HG02870 (cell line): ENCODE measurements around the gene STAU1.
"Not testable (repeated sequence)": the region's sequence is repeated elsewhere in the genome, so short reads cannot be mapped to it uniquely, and the experiment has no call there.

Experiments used
- ATAC-seq: cut with Tn5 transposase; IDR thresholded peaks from one replicate; pipeline ENCODE4 v1.9.1; 2021; ENCODE audit warnings: mild to moderate bottlenecking, moderate library complexity; ENCODE audit not compliant: unreplicated experiment

Gene STAU1, protein sequence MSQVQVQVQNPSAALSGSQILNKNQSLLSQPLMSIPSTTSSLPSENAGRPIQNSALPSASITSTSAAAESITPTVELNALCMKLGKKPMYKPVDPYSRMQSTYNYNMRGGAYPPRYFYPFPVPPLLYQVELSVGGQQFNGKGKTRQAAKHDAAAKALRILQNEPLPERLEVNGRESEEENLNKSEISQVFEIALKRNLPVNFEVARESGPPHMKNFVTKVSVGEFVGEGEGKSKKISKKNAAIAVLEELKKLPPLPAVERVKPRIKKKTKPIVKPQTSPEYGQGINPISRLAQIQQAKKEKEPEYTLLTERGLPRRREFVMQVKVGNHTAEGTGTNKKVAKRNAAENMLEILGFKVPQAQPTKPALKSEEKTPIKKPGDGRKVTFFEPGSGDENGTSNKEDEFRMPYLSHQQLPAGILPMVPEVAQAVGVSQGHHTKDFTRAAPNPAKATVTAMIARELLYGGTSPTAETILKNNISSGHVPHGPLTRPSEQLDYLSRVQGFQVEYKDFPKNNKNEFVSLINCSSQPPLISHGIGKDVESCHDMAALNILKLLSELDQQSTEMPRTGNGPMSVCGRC

DNA sequence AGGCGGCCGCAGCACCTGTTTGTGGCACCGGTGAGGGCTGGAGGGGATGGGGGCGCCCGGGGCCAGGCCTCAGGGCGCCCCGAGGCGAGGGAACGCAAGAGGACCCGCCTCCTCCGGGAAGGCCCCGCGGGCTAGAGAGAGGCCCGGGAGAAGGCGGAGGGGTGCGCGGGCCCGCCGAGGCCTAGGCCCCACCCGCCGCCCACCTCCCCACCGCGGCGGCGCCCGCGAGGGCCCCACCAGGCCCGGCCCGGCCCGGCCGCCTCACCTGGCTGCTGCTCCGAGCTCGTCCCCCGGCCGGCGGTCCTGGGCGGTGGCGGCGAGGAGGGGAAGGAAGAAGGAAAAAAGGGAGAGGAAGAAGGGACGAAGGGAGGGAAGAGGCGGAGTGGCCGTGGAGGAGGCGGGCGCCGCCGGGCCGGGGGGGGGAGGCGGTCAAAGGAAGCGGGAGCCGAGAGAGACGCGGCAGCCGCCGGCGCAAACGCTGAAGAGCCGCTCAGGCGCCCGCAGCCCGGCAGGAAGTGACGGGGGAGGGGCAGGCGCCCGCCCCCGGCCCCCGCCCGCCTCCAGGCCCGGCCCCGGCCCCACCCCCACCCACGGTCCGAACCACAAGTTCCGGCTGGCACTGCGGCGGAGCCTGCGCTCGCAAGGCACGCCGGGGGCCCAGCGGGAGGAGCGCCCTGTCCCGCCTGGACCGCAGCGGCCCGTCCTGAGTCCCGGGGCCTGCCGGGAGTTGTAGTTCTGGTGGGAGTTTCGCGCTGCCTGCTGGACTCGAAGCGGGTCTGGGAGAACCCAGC lies at the start of gene STAU1:
Gene STAU1, minus strand, starts transcription at position 484 of the 791 bp plus-strand sequence. CDS start 22,133 bp downstream, outside the sequence.
- peak; percentile 91 for ATAC-seq

DNA sequence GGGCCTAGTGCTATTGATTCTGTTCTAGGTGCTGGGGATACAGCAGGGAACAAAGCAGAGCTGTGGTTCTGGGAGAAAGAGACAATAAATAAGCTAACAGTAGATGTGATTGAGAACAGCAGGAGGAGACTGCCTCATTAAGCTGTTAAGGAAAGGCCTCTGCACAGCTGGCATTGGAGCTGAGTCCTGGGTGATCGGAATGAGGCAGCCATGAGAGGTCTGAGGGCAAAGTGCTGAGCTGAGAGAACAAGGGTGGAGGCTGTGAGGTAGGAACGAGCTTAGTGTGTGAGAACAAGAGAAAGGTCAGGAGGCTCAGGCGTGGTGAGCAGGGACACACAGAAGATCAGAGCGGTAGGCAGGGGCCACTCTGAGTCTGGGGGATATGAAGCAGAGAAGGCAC lies 49.4 kb upstream of the STAU1 start:
- ATAC-seq: no peak

DNA sequence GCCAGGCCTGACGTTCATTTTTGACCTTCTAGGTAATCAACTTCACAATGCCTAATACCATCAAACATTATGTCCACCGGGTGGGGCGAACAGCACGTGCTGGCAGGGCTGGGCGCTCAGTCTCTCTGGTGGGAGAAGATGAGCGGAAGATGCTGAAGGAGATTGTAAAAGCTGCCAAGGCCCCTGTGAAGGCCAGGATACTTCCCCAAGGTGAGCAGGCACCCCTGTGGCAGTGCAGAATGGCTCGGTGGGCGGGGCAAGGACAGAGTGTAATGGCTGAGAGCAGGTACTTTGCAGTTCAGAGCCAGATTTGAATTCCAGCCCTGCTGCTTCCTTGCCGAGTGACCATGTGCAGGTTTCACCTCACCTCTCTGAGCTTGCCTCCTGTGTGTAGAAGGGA lies 48.2 kb upstream of the STAU1 start:
- ATAC-seq: no peak

DNA sequence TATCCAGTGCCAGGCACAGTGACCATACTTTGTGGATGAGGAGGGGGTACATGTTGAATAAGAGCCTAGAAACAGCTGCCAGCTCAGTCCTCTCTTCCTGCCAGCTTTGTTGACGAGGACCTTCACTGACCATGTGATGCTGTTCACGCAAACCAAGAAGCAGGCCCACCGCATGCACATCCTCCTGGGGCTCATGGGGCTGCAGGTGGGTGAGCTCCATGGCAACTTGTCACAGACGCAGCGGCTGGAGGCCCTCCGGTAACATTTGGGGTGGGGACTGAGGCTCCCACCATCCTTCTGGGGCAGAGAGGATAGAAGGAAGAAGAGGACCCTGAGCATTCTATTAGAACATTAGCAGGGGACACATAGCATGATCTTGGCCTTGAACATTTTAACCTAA lies 46.7 kb upstream of the STAU1 start:
- ATAC-seq: no peak

DNA sequence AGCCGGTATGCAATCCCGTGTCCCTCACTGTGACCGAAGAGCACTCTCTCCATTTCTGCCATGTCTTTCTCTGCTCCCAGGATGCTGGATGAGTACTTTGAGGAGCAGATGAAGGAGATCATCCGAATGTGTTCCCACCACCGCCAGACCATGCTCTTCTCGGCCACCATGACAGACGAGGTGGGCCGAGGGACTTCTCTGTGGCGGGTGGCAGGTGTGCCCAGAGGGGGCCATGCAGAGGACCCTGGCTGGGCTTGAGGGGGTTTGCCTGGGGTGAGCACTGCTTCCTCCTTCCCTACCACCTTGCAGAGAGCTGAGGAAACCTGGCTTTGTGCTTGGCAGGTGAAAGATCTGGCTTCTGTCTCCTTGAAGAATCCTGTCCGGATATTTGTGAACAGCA lies 45.1 kb upstream of the STAU1 start:
- ATAC-seq: no peak

DNA sequence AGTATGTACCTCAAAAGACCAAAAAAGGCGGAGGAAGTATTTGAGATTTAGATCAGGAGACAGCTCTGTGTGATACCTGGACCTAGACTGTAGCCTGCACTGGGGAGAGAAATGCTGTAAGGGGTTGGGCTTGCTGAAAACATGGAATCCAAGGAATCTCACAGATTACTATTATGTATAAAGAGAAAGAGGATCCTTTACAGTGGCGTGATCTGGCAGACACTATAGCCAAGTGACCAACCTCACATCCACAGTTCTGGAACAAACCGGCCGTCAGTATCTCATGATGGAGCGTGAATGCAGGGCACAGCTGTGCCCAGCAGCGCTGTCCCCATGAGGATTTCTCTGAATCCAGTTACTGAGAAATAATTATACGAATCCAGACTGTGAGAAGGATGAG lies 43.3 kb upstream of the STAU1 start:
- no peak for ATAC-seq

DNA sequence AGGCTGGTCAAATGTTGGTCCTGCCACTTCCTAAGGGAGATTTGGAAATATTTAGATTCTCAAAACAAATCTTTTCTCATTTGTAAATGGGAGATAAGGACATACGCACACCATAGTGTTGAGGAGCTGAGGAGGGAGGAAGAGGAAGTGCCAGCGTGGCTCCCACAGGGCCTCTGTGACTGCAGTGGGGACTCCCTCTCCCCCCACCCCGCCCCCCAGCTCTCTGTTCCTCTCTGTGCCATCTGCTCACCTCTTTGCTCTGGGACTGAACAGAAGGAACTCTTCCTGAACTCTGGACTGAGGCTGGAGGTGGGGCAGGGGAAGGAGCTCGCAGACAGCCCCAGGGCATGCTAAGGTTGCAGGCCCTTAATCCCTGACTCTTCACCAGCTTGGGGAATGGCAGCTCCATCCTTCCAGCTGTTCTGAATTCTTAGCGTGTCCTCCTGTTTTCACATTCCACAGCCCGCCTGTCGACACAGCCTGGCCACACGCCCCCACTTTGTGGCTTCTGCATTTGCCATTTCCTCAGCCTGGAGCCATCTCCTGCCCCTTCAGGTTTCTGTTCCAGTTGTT lies 42.5 kb upstream of the STAU1 start:
- ATAC-seq: no peak

DNA sequence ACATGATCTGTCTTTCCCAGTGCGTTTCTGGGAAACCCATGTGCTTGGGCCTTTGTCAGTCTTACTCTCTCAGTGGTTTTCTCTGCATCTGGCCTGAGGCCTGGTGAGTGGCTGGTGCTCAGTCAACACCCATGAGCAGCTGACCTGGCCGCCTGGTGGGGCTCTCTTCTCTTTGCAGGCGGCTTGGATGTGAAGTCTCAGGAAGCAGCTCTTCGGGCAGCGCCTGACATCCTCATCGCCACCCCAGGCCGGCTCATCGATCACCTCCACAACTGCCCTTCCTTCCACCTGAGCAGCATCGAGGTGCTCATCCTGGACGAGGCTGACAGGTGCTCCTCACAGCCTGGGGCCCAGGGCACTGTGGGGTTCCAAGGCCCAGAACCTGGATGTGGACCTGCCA lies 41.9 kb upstream of the STAU1 start:
- ATAC-seq: no peak

DNA sequence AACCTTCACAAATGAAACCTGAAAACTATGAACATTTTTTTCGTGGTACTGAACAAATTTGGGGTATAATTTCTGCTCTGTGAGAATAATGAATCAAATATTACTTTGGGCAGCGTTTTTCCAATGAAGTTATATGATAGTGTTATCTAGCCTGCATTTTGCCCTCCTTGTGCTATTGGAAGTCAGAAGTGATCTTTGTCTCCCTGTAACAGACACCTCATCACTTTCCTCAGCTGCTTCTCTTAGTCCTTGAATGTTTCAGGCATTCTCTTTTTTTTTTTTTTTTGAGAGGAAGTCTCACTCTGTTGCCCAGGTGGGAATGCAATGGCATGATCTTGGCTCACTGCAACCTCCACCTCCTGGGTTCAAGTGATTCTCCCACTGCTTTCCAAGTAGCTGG lies 41.2 kb upstream of the STAU1 start:
- no peak for ATAC-seq

DNA sequence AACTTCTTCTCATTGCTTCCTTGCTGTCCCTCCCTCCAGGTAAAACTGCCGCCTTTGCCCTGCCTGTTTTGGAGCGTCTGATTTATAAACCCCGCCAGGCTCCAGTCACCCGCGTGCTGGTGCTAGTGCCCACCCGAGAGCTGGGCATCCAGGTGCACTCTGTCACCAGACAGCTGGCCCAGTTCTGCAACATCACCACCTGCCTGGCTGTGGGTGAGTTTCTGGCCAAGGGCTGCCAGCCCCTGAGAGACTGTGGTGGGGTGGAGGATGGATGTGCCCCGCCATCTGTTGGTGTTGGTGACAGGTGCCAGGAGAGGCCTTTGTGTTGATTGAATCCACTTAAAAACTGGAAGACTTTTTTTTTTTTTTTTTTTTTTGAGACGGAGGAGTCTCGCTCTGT lies 40.5 kb upstream of the STAU1 start:
- ATAC-seq: no peak

DNA sequence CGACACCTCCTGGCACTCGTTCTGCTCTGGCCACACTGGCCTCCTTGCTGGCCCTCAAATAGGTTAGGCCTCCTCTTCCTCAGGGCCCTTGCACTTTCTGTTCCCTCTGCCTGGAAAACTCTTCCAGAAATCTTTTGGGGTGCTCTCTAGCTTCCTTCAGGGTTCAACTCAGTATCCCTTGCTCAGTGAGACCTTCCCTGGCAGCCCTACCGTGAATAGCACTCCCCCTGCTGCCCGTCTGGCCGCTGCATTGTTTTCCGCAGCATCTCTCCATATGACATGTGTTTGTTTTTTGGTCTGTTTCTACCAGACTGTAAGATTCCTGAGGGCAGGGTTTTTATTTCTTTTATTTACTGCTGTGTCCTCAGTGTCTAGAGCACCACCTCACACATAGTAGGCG lies 37.8 kb upstream of the STAU1 start:
- no peak for ATAC-seq

DNA sequence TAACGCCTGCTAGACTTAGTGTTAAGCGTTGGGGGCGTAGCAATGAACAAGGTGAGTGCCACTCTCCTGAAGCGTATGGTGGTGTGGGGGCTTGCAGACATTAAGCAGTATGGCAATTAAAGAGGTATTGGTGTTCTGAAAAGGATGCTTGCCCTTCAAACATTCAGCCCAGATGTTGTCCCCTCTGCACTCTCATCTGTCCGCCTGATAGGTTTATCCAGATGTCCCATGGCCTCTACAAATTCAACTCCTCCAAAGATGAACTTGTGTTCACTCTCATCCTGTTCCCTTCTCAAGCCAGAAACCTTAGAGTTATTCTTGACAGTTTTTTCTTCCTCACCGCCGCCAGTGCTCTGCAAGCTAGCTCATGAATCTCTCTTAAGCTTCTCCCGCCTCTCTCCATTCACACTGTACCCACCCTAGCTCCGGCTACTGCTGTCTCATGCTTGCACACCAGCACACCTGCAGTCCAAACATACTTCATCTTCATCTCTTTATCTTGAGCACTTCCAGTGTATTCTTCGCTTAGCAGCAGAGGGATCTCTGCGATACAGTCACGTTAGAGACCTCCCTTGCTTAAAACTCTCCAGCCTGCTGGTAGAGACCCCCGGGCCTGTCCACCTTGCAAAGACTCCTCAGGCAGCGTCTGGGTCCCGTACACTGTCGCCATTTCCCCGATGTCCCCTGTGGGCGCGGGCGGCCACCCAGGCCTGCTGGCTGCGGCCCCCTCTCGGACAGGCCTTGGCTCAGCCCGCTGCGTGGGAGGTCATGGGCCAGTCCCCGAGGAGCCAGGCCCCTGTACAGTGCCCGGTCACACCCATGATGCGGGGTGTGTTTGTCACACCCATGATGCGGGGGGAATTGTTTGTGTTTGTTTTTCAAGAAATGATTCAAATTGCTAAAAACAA lies 32.0 kb upstream of the STAU1 start:
- no peak for ATAC-seq

DNA sequence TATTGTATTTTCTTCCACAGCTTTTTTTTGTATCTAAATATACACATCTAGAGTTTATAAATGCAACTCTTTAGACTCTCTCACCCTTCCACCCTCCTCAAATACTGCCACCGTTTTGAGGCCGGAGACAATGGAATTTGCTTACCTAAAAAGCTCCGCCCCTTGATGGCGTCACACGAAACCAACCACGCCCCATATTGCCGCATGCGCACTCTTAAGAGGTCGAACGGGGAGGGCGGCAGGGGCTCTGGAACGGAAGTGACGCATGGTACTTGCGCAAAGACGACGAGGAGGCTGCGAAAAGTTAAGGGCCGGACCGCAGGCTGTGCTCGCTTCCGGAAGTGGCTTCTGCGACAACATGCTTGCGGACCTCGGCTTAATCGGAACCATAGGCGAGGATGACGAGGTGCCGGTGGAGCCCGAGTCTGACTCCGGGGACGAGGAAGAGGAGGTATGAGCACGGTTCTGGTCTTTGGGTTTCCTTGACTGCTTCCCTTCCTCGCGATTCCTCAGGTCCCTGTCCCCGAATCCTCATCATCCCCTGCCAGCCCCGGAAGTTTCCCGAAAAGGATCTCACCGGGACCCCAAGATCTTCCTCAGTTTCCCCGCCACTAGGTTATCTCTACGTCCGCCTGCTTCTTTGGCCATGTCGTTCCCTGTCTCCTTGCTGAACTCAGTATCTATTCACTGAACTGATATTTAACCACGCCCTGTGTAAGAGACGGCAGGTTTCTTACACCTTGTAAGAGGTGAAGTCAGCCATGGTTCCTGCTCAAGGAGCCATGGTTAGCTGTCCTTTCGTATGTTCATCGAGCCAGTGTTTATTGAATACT lies 31.2 kb upstream of the STAU1 start, which contains the start of gene DDX27:
Gene DDX27, plus strand, starts transcription at position 326 of the 833 bp plus-strand sequence. Its CDS starts 33 bp downstream, at position 359.
- peak; percentile 84 for ATAC-seq

DNA sequence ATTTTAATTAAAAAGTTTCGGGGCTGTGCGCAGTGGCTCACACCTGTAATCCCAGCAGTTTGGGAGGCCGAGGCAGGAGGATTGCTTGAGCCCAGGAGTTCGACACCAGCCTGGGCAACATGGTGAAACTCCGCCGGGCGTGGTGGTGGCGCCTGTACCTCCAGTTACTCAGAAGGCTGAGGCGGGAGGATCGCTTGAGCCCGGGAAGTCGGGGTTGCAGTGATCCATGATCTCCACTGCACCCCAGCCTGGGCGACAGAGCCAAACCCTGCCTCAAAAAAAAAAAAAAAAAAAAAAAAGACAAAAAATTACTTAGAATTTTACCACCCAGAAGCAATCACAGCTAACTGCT lies 30.6 kb upstream of the STAU1 start:
- not testable (repeated sequence) for ATAC-seq

DNA sequence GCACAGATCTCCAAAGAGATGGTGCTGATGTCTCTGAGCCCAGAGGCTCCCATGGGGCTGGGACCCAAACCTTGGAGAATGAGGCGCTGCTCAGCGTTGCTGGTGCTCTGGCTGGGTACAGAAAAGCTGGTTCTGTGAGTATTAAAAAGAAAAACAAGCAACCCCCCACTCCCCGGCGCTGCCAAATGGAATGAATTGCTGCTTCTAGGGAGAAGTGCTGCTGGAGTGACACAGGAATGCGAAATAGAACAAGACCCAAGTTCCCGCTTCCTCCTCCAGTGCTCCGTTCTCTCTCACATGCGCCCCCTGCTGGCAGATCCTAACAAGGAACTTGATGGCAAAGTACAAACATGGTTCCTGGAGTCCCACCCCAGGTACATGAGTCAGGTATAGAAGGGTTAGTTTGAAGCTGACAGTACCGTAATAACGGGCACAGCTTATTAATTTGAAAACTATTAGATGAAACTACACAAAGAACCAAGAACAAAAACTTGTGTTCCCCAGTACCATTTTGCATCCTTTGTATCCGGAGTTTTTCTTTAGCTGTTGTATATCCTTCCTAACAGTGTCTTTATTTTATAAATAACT lies 29.0 kb upstream of the STAU1 start:
- no peak for ATAC-seq

DNA sequence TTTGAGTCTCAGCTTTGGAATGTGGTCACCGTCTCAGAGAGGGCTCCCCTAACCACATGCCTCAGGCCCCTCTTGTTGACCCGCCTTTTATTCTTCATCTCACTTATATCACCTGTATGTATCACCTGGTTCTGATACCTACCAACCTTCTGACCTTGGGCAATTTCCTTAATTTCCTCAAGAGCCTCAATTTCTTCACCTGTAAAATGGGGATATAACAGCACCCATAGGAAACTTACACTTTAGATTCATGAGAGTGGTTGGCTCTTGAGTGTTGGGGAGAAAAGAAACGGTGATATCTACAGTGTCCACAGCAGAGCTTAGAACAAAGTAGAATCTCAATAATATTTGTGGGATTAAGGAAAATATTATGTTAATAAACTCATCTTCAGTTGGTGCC lies 27.1 kb upstream of the STAU1 start:
- no peak for ATAC-seq

DNA sequence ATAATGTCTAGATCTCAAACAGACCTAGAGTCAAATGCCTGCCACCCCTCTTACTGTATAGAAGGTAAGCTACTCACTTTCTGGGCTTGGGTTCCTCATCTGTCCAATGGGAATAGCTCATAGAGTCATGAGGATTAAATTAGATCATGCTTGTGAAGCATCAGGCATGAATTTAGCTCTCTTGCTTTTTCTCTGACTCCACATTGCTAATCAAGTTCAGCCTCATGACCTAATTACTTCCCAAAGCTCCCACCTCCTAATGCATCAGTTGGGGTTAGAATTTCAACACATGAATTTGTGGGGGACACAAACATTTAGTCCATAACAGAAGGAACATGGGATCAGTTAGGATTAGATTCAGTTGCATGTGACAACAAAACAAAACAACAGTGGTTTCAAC lies 26.4 kb upstream of the STAU1 start:
- ATAC-seq: no peak

DNA sequence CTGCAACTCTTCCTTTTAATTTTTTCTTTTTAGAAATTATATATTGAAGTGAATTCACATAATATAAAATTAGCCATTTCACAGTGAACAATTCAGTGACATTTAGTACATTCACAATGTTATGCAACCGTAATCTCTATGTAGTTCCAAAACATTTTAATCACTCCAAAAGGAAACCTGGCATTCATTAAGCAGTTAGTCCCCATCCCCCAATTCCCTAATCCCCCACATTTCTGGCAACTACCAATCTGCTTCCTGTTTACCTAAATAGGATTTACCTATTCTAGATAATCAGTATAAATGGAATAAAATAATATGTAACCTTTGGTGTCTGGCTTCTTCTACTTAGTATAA lies 22.6 kb upstream of the STAU1 start:
- ATAC-seq: no peak

DNA sequence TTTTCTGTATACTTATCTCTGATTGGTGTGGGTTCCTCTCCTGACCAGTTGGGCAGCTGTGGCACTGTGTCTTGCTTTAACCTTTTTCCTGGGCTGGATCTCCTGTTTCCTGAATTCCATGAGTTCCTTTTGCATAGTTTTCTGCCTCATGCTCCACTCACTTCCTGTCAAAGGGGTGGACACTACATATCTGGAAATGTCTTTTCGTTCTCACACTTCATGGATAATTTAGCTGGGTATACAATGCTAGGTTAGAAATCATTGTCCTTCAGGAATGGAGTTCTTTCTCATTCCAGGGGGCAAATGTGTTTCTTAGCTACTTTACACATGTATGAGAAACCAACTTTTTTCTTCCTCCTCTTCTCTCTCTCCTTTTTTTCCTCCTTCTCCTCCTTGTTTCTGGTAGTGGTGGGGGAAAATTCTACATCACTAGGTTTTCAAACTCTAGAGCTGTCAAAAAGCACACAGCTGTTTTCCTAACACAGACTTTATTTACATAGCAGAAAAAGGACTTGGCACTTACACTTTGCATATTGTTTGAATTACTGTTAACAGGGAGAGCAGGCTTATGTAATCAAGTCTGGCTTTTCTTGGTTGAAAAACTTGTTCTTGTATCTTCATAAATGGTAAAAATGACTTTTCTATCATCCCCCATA lies 22.1 kb upstream of the STAU1 start:
- no peak for ATAC-seq
